HCT116 (cell line): ENCODE measurements around the gene AATF.

Source experiments
- CTCF ChIP-seq, 3 experiments: fragments of 200-600 bp in 1 of 3; sonication (generic) in 1 of 3; IDR thresholded peaks in 2 of 3; conservative IDR thresholded peaks in 1 of 3; 2 replicates each; pipeline ENCODE4 v1.5.1; 2012 to 2017; ENCODE audit warnings: low read depth in 2 of 3, low read length in 2 of 3, antibody characterized with exemption in 1 of 3, borderline replicate concordance in 1 of 3, control low read depth in 1 of 3, mild to moderate bottlenecking in 1 of 3, mixed read lengths in 1 of 3, mixed run types in 1 of 3, moderate library complexity in 1 of 3; ENCODE audit not compliant: insufficient read depth in 1 of 3
- EZH2 ChIP-seq: fragments of 200-600 bp; sonication (generic); IDR thresholded peaks from 2 replicates; pipeline ENCODE4 v1.6.1; 2017; ENCODE audit warnings: antibody characterized with exemption, mixed run types
- POLR2A ChIP-seq: IDR thresholded peaks from 2 replicates; pipeline ENCODE4 v1.7.0; 2011; ENCODE audit warnings: borderline replicate concordance; ENCODE audit not compliant: insufficient read depth, insufficient read length; ENCODE audit errors: extremely low read depth
- POLR2AphosphoS5 ChIP-seq: IDR thresholded peaks from 2 replicates; pipeline ENCODE4 v1.6.1; 2011; ENCODE audit warnings: mild to moderate bottlenecking, low read depth, low read length, moderate library complexity
- RAD21 ChIP-seq: IDR thresholded peaks from 2 replicates; pipeline ENCODE4 v1.6.1; 2012; ENCODE audit warnings: low read depth, mild to moderate bottlenecking
- SIN3A ChIP-seq: IDR thresholded peaks from 2 replicates; pipeline ENCODE4 v1.6.1; 2012; ENCODE audit warnings: low read depth
- ZFX ChIP-seq: fragments of 450-650 bp; IDR thresholded peaks from 2 replicates; pipeline ENCODE4 v1.6.1; 2017

GRCh38 chr17:37037590-37038155 is 88.9 kb downstream of the AATF start:
- TF ChIP-seq CTCF (IDR thresholded peaks at IDR 0.05 in 2 of 3, conservative IDR thresholded peaks at IDR 0.05 in 1 of 3; ENCODE audit: borderline replicate concordance in 1 of 3, insufficient read depth in 1 of 3, low read depth in 2 of 3, low read length in 2 of 3) (no peak), SIN3A (no peak), POLR2AphosphoS5 (no peak), POLR2A (no peak), EZH2 (no peak), RAD21 (no peak), ZFX (no peak)
